Measurements from ENCODE around the gene GTPBP8.

GTPBP8 gene

GRCh38 chr3:112984485-112984884, 6.3 kb upstream of the GTPBP8 start:
- H3K27ac ChIP-seq (ENCODE audit: extremely low read depth, low read depth, low read length) = no peak overlapping the region
- H3K4me1 ChIP-seq (ENCODE audit: control insufficient read depth, insufficient read depth, low read length) = no peaks in the 10 kb centered on the region; the same call in 1 of the 2 replicates
- POLR2A ChIA-PET = no interaction called here
- H3K4me3 ChIP-seq (ENCODE audit: low read depth, low read length) = no peak overlapping the region
- H3K9me3 ChIP-seq (ENCODE audit: control insufficient read depth, insufficient read depth, low read depth, low read length) = no peaks in the 10 kb centered on the region
- TF ChIP-seq SETDB1 (IDR thresholded peaks at IDR 0.05; ENCODE audit: insufficient read length, low read length) (no peak), ZNF544 (tag by site-specific recombination; IDR thresholded peaks at IDR 0.05) (peak; percentile 65; the same call in 1 of the 2 replicates), ZNF350 (tag by site-specific recombination; IDR thresholded peaks at IDR 0.05) (peak; percentile 21; the same call in 1 of the 2 replicates), ZNF785 (tag by site-specific recombination; IDR thresholded peaks at IDR 0.05) (no peak)
- CTCF ChIA-PET = interaction anchor here (0.5 to 2.3 kb wide), 5 partner anchors 15 to 408 kb away, joined by 3 to 7 read pairs (median 3); no protein-coding TSS in a partner anchor
- H3K36me3 ChIP-seq (ENCODE audit: control insufficient read depth in 2 of 2, insufficient read depth in 1 of 2, low read length in 2 of 2) = no peaks in the 10 kb centered on the region

DNA sequence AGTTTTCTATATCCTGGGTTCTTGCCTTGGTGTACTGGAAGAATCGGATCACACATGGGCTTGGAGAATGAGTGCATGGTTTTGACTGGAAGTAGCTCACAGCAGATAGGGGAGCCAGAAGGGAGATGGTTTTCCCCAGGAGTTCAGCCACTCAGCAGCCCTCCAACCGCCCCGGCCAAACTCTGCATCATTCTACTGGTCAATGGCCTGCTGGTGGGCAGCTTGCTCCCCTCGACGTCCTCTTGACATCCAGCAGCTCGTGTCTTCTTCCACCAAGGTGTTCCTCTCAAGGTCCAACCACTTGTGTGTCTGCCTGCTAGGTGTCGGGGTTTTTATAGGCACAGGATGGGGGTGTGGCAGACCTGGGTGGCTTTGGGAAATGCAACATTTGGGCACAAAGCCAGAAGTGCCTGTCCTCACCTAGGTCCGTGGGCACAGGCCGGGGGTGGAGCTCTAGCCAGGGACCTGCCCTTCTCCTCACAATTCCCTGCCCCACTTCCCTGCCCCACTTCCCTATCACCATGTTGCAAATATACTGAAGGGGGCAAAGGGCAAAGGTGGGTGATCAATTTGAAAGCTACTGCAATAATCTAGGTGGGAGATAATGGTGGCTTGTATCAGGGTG, 3.0 kb upstream of the GTPBP8 start:
- Histone ChIP-seq H3K4me3 (ENCODE audit: low read depth, low read length) (no peak overlapping the region), H3K9me3 (ENCODE audit: control insufficient read depth, insufficient read depth, low read depth, low read length) (no peaks in the 10 kb centered on the region), H3K4me1 (ENCODE audit: control insufficient read depth, insufficient read depth, low read length) (no peaks in the 10 kb centered on the region; the same call in 1 of the 2 replicates), H3K27ac (ENCODE audit: extremely low read depth, low read depth, low read length) (no peak overlapping the region), H3K36me3 (ENCODE audit: control insufficient read depth in 2 of 2, insufficient read depth in 1 of 2, low read length in 2 of 2) (no peaks in the 10 kb centered on the region)
- TF ChIP-seq, protein P1, sequence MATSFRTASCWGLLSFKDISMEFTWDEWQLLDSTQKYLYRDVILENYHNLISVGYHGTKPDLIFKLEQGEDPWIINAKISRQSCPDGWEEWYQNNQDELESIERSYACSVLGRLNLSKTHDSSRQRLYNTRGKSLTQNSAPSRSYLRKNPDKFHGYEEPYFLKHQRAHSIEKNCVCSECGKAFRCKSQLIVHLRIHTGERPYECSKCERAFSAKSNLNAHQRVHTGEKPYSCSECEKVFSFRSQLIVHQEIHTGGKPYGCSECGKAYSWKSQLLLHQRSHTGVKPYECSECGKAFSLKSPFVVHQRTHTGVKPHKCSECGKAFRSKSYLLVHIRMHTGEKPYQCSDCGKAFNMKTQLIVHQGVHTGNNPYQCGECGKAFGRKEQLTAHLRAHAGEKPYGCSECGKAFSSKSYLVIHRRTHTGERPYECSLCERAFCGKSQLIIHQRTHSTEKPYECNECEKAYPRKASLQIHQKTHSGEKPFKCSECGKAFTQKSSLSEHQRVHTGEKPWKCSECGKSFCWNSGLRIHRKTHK (tag by site-specific recombination; IDR thresholded peaks at IDR 0.05) = no peak
- TF ChIP-seq EGR2 (tag by site-specific recombination; IDR thresholded peaks at IDR 0.05; ENCODE audit: low read depth) (0 out of 2 replicates have a peak, but pooled peaks have one; percentile 30), ZNF184 (tag by site-specific recombination; IDR thresholded peaks at IDR 0.05) (no peak), ZNF350 (tag by site-specific recombination; IDR thresholded peaks at IDR 0.05) (no peak), ZSCAN23 (tag by site-specific recombination; IDR thresholded peaks at IDR 0.05) (no peak), ZFHX2 (tag by site-specific recombination; conservative IDR thresholded peaks at IDR 0.05) (0 out of 2 replicates have a peak, but pooled peaks have one; percentile 12)
- POLR2A ChIA-PET = no interaction called here
- CTCF ChIA-PET = interaction anchor here (0.6 to 1.4 kb wide), 2 partner anchors 9 to 253 kb away, joined by 3 to 4 read pairs; no protein-coding TSS in a partner anchor

GRCh38 chr3:112995800-112996199, 5.0 kb downstream of the GTPBP8 start:
- ChIA-PET POLR2A (no interaction called here), CTCF (no interaction called here)
- Histone ChIP-seq H3K9me3 (ENCODE audit: control insufficient read depth, insufficient read depth, low read depth, low read length) (no peaks in the 10 kb centered on the region), H3K4me1 (ENCODE audit: control insufficient read depth, insufficient read depth, low read length) (no peaks in the 10 kb centered on the region), H3K27ac (ENCODE audit: extremely low read depth, low read depth, low read length) (no peak overlapping the region), H3K36me3 (ENCODE audit: control insufficient read depth in 2 of 2, insufficient read depth in 1 of 2, low read length in 2 of 2) (peaks cover 8 to 33% of the 10 kb centered on the region in 2 experiments; a peak in 2 of 3 replicates), H3K4me3 (ENCODE audit: low read depth, low read length) (no peak overlapping the region)
- TF ChIP-seq PRDM6 (tag by site-specific recombination; IDR thresholded peaks at IDR 0.05) (no peak), ZNF473 (tag by site-specific recombination; IDR thresholded peaks at IDR 0.05) (no peak), ZNF660 (tag by site-specific recombination; IDR thresholded peaks at IDR 0.05) (no peak), EGR2 (tag by site-specific recombination; IDR thresholded peaks at IDR 0.05; ENCODE audit: low read depth) (no peak), SP3 (tag by site-specific recombination; IDR thresholded peaks at IDR 0.05) (no peak), ZBTB17 (tag by site-specific recombination; IDR thresholded peaks at IDR 0.05) (no peak), ZNF155 (tag by site-specific recombination; IDR thresholded peaks at IDR 0.05) (no peak), KLF9 (tag by site-specific recombination; IDR thresholded peaks at IDR 0.05; ENCODE audit: low read depth) (no peak)
- TF ChIP-seq, protein P2, sequence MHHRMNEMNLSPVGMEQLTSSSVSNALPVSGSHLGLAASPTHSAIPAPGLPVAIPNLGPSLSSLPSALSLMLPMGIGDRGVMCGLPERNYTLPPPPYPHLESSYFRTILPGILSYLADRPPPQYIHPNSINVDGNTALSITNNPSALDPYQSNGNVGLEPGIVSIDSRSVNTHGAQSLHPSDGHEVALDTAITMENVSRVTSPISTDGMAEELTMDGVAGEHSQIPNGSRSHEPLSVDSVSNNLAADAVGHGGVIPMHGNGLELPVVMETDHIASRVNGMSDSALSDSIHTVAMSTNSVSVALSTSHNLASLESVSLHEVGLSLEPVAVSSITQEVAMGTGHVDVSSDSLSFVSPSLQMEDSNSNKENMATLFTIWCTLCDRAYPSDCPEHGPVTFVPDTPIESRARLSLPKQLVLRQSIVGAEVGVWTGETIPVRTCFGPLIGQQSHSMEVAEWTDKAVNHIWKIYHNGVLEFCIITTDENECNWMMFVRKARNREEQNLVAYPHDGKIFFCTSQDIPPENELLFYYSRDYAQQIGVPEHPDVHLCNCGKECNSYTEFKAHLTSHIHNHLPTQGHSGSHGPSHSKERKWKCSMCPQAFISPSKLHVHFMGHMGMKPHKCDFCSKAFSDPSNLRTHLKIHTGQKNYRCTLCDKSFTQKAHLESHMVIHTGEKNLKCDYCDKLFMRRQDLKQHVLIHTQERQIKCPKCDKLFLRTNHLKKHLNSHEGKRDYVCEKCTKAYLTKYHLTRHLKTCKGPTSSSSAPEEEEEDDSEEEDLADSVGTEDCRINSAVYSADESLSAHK (tag by site-specific recombination; IDR thresholded peaks at IDR 0.05) = no peak

Data from HEK293 (cell line).